Right kidney (tissue), 1 donor: ENCODE results near the gene RAB3C.
"Not testable (repeated sequence)": the region's sequence is repeated elsewhere in the genome, so short reads cannot be mapped to it uniquely, and the experiment has no call there.

Experiments
- DNase-seq: peaks from one replicate; pipeline ENCODE4 v3.0.0-alpha.2; 2016

RAB3C gene

DNA sequence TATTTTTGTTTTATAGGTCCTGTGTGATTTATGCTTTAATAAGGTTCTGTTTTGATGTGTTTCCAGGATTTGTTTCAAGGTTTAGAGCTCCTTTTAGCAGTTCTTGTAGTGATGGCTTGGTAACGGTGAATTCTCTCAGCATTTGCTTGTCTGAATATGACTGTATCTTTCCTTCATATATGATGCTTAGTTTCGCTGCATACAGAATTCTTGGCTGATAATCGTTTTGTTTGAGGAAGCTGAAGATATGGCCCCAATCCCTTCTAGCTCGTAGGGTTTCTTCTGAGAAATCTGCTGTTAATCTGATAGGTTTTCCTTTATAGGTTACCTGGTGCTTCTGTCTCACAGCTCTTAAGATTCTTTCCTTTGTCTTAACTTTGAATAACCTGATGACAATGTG is 20.0 kb downstream of the RAB3C start:
- not testable (repeated sequence) for DNase-seq

DNA sequence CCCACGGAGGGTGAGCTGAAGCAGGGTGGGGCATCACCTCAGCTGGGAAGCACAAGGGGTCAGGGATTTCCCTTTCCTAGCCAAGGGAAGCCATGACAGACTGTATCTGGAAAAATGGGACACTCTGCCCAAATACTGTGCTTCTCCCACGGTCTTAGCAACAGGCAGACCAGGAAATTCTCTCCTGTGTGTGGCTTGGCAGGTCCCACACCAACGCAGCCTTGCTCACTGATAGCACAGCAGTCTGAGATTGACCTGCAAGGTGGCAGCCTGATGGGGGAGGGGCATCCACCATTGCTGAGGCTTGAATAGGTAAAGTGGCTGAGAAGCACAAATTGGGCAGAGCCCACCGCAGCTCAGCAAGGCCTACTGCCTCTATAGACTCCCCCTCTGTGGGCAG is 23.2 kb downstream of the RAB3C start:
- no peak for DNase-seq

DNA sequence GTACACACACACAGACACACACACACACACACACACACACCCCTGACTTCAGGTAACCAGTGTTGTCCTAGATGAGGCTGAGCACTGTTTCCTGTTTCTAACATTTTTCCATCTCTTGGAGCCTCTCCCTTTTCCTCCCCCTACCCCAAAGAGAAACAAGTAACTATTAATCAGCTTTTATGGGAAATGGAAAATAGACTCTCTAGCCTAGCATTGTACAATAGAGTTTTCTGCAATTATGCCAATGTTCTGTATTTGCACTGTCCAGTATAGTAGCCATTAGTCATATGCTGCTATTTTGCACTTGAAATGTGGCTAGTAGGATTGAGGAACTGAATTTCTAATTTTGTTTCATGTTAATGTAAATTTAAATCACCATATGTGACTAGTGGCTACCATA is 33.1 kb downstream of the RAB3C start:
- no peak for DNase-seq

DNA sequence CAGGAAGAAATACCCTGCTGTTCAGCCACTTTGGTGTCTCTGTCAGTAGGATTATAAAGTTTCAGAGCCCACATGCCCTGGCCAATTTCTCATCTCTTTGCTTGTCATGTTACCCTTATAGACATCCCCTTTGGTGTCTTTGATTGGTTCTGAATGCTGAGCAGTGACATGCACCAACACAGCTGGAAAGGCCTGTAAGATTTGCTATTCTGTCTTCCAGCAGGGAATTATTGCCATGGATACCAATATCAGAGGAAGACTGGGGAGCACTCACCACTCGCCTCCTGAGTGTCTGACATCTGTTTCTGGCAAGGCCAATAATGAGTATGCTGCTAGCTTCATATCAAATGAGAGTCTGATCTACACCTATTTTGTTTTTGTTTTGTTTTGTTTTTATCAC is 34.4 kb downstream of the RAB3C start:
- DNase-seq = no peak

DNA sequence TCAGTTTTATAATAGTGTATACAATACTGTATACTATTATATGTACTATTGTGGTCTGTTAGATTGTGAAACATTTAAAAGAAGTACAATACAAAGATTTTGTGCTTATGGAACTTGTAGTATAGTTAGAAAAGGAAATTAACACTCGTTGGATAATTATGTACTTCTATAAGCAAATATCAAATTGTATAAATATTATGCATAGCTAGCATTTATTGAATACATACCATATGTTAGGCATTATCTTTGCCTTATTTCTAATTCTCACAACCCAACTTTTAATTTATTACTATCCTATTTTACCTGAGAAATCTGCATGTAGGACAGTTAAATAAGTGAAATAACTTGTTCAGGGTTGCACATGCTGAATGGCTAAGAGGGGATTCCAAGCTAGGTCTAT is 37.5 kb downstream of the RAB3C start:
- DNase-seq = no peak

DNA sequence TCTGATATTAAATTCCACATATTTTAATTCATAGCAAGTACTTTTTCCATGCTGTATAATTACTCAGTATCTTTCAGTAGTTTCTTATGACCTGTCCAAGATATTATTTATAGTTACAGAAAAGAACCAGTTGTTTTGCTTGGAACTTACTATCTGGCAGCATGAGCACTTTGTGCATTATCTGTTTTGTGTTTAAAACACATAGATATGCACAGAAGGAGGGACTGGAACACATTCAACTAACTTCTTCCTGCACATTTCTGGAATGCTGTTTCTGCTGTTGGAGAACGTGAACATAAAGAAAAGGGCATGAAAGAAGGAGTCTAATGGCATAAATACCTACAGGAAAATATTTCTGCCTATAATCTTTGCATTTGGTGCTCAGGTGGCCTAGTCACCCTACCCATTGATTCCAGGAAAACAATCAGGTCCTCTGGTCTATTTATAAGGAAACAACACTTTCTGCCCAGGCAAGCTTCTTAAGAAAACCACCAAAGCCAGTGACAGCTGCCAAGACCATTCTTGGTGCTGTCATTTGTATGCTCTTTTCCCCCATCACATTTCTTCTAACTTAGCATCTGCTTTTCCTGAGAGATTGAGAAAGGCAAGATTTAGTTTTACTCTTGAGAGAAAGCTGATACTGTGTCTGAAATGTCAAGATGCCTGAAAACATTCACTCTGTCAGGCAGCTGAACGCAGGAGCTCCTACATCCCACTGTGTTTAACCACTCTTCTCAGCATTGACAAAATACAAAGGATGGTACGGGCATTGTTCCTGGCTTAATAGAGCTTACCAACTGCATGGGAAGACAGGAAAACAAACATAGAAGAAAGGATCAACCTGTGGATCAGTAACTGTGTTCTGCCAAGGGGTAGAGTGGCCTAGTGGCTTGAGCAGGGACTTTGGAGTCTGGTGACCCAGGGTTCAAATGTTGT is 40.3 kb downstream of the RAB3C start:
- no peak for DNase-seq

DNA sequence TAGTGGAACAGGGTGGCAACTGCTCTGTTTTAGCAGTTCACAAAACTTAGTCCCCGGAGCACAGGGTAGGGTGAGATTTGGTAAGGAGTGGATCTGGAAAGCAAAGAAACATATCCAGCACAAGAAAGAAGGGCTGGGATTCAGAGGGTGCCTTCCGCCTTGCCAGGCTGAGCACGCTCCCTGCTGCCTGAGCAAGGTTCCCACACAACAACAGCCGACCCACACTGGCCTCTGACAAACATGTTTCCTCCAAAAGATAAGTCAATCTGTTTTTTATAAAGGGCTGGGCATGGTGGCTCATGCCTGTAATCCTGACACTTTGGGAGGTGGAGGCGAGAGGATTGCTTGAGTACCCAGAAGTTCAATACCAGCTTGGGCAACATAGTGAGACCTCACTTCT is 45.8 kb downstream of the RAB3C start:
- DNase-seq = no peak

DNA sequence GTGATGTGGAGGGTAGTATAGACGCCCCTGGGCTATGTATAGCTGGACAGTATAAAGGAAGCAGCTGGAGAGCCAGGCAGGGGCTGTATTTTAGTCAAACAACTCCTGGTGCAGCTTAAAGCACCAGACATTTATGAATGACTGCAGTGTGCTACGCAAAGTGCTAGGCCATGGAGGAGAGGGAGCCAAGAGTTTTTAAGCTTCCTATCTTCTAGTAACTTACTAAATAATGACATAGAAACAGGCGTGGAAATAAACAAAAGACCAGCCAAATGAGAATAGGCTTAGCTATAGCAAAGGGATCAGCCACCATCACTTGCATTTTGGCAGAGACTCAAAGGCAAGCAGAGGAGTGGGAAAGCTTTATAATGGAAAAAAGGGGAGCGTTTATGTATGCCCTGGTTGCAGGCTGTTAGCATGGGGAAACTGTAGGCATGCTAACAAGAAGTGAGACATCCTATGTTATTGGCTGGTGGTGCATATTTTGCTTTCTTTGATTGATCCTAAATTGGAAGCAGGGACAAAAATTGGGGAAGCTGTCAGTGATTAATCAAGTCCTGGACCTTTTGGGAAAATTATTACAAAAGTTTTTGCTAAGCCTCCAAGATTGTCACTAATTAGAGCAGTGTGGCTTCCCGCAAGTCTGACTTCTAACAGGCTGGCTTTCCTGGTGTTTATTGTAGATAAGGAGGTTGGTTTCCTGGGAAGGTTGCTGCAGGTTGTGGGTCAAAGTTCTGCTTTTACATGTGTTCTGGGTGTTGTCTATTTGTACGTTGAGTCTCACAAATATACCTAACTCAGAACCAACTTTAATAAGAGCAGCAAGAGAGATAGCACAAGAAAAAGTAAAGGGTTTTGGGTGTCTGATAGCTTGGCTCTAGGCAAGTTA is 46.6 kb downstream of the RAB3C start:
- no peak for DNase-seq

DNA sequence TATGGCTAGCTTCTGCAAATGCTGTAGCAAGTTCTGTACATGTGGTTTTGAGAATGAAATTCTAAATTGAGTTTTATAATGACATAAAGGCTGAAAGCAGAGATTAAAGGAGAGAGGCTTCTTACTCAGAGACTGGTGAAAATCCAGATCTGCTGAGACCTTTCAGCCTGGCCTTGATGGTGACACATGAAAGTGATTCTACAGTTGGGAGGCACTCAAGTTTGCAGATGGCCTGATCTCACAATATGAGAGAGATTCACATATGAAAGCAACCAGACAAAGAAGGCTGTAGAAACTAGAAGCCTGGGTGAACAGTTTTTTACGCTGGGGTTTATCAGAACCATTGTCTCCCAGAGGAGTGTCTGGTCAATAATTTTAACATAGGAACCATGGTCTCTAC is 49.0 kb downstream of the RAB3C start:
- no peak for DNase-seq

DNA sequence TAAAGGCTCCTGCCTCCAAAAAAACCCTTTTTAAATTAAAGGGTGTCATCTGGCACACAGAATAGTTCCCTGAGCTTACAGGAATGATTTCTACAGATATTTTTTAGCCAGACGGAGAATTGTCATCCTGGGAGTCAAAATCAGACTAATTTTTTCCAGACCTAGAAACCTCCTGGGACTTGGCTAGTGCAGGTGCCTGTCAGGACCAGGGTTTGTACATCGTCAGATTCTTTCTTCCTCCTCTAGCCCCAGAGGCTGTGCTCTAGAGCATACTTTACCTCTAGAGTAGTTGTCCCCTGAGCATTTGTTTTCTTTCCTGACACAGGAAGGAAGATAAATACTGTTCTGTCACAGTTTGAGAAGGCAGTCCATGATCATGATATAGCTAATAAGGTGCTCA is 52.5 kb downstream of the RAB3C start:
- no peak for DNase-seq

DNA sequence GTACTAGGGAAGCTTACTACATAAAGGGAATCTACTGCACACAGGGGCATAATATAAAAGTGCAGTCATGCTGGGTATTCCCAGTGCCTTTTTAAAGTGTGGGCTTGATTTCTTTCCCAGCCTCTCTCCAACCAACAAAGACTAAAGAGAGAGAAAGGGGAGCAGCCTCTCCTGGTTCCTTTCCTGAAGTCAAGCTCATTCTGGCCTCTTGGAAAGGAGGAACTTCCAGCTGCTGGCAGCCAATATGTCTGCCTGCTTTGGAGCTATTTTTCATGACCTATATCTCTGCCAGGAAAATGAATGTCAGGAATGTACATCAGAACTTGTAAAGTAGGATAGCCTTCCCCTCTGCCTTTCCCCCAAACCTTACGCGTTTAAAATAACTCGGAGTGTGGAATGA is 57.1 kb downstream of the RAB3C start:
- no peak for DNase-seq

DNA sequence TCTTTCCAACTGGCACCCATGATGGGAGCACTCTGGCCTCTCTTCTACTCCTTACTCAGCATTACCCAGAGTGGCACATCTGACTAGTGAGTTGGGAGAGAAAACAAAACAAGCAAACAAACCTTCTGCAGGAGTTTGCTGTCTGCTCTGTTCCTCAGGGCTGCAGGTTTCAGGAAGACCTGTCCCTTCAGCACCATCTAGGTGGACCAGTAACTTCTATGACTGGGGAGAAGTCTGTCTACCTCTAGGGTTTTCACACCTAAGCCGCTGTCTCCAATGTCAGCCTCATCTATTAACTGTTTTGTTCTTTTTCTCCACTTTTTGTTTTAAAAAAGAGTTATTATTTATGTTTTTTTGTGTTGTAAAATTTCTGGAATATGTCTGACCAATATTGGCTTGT is 58.7 kb downstream of the RAB3C start:
- DNase-seq = no peak

DNA sequence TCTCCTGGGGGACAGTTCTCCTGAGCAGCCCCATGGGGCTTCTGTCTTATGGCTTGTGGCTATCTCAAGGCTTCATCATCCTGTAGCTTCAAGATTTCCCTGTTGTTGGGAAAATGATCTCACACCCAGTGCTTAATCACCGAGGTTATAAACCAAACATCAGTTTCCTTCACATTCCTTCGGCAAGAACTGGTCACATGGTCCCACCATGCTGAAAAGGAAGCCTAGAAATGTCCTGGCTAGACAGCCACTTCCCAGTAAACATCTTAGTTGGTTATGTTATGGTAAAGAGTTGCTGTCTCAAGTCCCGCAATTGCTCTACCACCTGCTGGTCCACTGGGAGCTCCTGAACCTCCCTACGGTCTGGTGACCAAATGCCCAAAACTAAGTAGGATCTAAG is 66.0 kb downstream of the RAB3C start:
- DNase-seq = no peak

DNA sequence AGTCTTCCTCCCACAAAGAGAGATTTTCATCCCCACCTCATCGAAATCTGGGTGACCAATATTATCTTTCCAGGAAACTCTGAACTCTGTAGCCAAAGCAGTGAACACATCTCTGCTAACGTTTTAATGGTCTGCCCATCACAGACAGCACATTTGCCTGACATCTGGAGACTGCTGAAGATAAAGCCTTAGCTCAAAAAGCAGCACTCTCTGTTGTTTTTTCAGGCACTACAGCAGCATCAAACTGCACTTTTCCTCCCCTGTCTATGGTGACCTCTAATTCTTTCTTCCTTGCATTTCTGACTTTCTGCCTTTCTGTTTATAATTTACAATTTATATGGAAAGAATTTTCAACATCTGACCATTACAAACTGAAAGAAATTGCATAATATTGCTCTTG is 66.8 kb downstream of the RAB3C start:
- DNase-seq = no peak

DNA sequence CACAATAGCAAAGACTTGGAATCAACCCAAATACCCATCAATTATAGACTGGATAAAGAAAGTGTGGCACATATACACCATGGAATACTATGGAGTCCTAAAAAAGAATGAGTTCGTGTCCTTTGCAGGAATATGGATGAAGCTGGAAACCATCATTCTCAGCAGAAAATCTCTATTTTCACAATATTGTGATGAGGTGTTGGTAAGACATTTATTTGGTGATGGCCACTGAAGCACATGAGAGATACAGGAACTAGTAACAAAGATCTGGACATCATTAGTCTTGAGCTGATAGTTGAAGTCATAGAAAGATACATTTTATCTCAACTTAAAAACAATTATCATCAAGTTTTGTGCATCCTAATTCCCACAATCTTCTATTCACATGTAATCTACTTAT is 70.6 kb downstream of the RAB3C start:
- no peak for DNase-seq

DNA sequence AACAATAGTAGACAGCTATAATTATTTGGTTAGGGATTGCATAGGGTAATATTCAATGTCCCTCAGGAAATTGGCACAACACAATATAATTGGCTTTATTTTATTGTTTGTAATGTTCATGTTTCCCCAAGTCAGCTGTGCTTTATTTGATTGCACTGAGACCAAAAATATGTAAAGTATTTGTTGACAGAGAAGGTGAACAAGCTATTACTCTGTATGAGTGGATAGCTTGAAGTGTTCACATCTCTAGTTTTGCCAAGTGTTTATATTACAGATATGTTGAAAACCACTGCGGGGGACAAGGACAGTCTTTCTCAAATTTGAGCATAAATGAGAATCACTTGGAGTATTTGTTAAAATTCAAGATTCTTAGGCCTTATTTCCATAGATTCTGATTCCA is 83.3 kb downstream of the RAB3C start:
- DNase-seq = no peak

DNA sequence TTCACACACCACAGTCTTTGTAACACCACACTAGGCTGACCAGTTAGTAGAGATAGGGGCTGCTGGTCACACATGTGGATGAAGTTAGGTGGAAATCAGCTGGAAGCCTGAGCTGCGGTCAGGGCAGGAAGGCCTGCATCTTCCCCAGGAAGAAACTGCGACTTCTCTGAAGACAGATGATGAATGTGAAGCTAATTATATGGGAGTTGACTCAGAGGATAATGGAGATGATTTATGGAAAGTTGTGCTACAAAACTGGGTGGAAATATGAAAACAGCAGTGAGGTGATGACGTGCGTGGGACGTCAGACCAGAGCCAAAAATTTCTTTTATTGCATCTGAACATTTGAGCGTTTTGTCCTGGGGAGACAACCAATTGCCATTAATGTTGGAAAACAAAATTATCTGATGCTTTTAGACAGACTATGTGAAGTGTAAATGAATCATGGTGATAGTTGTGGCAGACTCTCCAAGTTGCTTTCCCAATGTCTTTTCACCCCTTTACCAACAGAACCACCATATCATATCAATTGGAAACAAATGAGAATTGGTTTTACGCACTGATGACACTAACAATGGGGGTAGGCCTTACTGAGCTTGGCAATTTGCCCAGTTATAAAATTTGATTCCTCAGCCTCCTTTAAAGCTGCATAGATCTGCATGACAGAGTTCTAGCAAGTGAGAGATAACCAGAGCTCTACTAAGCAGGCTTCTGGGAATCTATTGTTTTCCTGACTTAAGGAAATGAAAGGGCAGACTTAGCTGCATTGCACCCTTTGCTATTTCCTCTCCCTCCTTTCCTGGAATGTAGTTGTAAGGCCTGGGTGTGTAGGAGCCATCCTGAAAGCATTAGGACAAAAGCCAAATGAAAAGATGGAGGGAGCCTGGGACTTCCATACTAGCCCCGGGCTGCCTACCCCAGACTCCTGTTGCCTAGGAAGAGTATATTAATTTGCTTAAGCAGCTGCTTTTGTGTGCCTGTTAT is 84.0 kb downstream of the RAB3C start:
- no peak for DNase-seq

DNA sequence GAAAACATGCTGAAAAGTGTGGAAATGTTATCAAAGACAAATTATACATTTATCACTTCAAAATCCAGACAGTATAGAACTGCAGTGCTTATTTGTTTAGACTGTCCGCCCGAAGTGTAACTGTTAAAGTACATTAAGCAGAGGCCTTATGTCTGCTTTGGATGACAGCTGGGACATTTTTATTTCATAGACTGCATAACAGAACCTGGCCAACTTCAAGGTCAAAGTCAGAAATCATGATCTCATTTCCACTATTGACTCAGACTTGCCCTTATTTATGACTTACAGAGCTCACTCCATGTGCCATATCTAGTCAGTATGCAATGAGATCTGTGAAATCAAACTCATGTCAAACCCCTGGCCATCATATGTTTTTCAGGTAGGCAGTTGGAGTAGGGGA is 87.7 kb downstream of the RAB3C start:
- no peak for DNase-seq

DNA sequence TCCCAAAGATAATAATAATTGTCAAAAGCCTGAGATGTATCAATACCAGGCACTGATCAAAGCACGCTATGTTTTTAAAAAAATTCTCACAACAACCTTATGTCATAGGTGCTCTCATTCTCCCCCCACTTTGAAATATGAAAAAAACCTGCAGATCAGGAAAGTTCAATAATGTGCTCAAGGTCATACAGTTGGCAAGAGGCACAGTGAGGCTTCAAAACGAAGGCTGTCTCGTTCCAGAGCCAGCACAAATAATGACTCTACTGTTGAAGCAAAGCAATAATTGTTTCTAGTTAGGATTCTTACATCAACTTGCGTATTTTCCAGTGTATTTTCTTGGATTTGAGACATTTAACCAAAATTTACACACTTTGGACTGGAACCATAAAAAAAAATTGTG is 88.3 kb downstream of the RAB3C start:
- DNase-seq = no peak

DNA sequence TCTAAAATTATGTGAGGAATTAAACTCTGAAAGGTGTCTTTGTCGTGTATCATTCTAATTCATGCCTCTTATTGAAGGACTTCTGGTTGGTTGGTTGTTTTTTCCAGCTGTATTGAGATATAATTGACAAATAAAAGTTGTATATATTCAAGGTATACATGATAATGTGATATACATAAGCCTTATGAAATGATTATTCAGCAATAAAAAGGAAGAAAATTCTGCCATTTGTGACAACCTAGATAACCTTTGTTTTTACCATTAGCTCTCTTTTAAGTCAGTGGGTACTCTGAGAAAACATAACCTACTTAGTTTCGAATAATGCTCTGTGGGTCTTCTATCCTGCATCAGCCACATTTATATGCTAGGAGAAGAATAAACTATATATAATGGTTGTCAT is 89.6 kb downstream of the RAB3C start:
- DNase-seq = no peak

DNA sequence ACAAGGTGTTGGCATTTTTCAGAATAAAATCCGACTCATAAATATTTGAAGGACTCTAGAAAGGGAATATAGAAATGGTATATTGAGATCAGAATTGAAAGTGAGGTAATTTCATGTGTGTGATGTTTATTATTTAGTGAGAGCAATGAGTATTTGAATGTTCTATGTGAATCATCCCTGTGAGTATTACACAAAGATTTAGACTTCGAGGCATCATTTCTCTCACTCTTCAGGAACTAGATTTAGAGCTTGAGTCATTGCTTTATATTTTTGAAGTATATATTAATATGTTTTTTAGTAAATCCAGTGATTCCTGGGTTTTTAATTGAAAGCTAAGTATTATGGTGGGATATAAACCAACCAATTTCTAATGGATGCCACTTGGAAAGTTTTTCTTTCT is 91.2 kb downstream of the RAB3C start:
- DNase-seq = no peak

DNA sequence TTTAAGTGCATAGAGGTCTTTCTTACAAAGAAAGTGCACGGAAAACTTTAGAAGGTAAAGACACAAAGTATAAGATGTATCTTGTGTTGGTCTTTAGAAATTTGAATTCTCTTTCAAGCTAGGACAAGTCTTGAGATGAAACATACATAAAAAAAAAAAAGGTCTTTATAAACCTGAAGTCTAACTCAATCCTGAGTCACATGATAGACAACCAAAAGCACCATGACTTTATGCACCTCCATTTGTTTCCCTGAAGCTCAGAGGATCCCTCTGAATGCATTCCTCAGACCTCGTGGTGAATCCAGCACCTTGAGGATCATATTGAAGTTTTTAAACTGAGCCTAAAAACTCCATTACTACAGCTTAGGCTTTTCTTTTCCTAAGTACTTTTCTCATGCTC is 91.8 kb downstream of the RAB3C start:
- DNase-seq = no peak
